Peyer's patch (tissue), 4 donors: Measurements from ENCODE around the gene GLI3.

Experiments used
- POLR2A ChIP-seq, 2 donors: fragments of 450-650 bp; IDR thresholded peaks; one replicate each; pipeline ENCODE4 v1.5.1; 2017; ENCODE audit warnings: antibody characterized with exemption in 2 of 2, mild to moderate bottlenecking in 2 of 2, moderate library complexity in 2 of 2
- TF ChIP-seq, protein P1 (sequence below), 6 experiments: fragments of 450-650 bp in 4 of 6; fragments of 200-600 bp in 2 of 6; sonication (generic) in 1 of 6; IDR thresholded peaks; one replicate each; pipeline ENCODE4 v1.5.1; 2017 to 2019; ENCODE audit warnings: antibody characterized with exemption in 6 of 6, mild to moderate bottlenecking in 3 of 6, moderate library complexity in 1 of 6

DNA sequence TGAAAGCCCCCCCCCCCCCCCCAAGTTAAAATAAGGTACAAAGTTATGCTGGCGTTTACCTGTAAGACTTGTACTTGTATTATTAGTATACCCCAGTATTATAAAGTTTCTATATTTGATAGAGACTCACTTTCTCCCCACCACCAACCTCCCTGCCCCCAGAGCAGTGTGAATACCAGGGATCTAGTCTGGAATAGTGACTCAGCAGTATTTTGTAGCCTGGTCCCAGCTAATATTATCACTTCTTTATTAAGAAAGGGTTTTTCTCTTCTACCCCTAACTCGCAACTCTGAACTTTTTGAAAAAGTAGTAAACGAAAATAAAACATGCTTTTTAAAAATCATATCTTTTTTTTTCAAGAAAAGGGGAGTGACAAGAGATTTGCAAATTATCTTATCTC is 26.7 kb downstream of the GLI3 start:
- TF ChIP-seq, protein P1, sequence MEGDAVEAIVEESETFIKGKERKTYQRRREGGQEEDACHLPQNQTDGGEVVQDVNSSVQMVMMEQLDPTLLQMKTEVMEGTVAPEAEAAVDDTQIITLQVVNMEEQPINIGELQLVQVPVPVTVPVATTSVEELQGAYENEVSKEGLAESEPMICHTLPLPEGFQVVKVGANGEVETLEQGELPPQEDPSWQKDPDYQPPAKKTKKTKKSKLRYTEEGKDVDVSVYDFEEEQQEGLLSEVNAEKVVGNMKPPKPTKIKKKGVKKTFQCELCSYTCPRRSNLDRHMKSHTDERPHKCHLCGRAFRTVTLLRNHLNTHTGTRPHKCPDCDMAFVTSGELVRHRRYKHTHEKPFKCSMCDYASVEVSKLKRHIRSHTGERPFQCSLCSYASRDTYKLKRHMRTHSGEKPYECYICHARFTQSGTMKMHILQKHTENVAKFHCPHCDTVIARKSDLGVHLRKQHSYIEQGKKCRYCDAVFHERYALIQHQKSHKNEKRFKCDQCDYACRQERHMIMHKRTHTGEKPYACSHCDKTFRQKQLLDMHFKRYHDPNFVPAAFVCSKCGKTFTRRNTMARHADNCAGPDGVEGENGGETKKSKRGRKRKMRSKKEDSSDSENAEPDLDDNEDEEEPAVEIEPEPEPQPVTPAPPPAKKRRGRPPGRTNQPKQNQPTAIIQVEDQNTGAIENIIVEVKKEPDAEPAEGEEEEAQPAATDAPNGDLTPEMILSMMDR (IDR thresholded peaks at IDR 0.05) = no peak
- TF ChIP-seq POLR2A (IDR thresholded peaks at IDR 0.05) = no peak
